ENCODE data around the gene CRTC1. TPM values are rescaled to one million over a fixed set of nuclear protein-coding genes. Genes with fewer than 3 reads are reported as not detected.

Gene CRTC1
- total and polyA plus RNA-seq, 2 of the 13 experiments (the other 11 are each of a cell fraction or from before 2014, with no cell fraction given): 2.0 to 2.7 TPM

DNA sequence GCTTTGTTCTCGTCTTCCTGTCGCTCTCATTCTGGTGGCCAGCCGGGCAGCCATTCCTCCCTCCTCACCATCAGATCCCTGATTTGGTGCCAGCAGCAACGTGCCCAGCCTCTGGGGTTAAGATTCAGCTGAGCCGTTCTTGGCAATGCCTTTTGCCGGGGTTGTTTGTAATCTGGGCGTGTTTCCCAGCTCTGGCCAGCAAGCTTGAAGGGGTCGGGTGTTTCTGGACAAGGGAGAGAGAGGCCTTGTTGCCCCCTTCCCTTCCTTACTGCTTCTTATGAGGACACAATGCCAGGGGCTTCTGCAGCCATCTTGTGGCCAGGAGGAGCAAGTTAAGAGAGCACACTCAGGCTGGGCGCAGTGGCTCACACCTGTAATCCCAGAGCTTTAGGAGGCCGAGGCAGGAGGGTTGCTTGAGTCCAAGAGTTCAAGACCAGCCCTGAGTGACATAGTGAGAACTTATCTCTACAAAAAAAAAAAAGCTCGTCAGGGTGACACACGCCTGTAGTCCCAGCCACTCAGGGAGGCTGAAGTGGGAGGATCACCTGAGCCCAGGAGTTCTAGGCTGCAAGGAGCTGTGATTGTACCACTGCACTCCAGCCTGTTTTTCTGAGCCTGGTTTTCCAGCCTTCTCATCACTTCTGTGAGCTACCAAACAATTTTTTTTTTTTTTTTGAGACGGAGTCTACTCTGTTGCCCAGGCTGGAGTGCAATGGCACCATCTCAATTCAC lies 10.7 kb upstream of the CRTC1 start (continued):
- TF ChIP-seq, protein P1, sequence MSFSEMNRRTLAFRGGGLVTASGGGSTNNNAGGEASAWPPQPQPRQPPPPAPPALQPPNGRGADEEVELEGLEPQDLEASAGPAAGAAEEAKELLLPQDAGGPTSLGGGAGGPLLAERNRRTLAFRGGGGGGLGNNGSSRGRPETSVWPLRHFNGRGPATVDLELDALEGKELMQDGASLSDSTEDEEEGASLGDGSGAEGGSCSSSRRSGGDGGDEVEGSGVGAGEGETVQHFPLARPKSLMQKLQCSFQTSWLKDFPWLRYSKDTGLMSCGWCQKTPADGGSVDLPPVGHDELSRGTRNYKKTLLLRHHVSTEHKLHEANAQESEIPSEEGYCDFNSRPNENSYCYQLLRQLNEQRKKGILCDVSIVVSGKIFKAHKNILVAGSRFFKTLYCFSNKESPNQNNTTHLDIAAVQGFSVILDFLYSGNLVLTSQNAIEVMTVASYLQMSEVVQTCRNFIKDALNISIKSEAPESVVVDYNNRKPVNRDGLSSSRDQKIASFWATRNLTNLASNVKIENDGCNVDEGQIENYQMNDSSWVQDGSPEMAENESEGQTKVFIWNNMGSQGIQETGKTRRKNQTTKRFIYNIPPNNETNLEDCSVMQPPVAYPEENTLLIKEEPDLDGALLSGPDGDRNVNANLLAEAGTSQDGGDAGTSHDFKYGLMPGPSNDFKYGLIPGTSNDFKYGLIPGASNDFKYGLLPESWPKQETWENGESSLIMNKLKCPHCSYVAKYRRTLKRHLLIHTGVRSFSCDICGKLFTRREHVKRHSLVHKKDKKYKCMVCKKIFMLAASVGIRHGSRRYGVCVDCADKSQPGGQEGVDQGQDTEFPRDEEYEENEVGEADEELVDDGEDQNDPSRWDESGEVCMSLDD (CRISPR knock-in tag; IDR thresholded peaks at IDR 0.05; ENCODE audit: borderline replicate concordance): no peak
- TF ChIP-seq, protein P2, sequence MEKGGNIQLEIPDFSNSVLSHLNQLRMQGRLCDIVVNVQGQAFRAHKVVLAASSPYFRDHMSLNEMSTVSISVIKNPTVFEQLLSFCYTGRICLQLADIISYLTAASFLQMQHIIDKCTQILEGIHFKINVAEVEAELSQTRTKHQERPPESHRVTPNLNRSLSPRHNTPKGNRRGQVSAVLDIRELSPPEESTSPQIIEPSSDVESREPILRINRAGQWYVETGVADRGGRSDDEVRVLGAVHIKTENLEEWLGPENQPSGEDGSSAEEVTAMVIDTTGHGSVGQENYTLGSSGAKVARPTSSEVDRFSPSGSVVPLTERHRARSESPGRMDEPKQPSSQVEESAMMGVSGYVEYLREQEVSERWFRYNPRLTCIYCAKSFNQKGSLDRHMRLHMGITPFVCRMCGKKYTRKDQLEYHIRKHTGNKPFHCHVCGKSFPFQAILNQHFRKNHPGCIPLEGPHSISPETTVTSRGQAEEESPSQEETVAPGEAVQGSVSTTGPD (CRISPR knock-in tag; IDR thresholded peaks at IDR 0.05): no peak
- TF ChIP-seq MYNN (CRISPR knock-in tag; IDR thresholded peaks at IDR 0.05; ENCODE audit: low read depth) (no peak), ZMYM4 (CRISPR knock-in tag; IDR thresholded peaks at IDR 0.05) (no peak), MZF1 (CRISPR knock-in tag; IDR thresholded peaks at IDR 0.05; ENCODE audit: borderline replicate concordance) (no peak)

DNA sequence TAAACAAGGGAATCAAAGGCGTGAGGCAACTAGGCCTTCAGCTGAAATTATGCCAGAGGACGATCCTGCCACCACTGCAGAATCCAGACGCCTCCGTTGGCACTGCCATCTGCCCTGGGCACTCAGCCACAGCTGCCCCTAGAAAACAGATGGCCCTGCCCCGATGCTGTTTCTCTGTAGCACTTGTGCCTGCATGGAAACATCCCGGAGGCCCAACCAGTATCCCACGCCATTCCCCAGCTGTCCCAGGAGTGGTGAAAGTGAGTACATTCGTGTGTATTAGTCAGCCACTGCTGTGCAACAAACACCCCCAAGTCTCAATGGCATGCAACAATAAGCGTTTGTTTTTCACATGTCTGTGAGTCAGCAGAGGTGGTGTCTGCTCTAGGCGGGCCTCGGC lies 8.9 kb upstream of the CRTC1 start:
- BruUV-seq (replicated peaks): no TSS peak
- Histone ChIP-seq H3K4me1 (ENCODE audit: insufficient read depth, low read length) (peaks cover 48% of the 10 kb centered on the region), H3K4me2 (ENCODE audit: low read depth, low read length) (no peak overlapping the region), H3K36me3 (replicated peaks in 1 of 2; ENCODE audit: control insufficient read depth in 1 of 2, insufficient read depth in 2 of 2, low read length in 2 of 2) (no peaks in the 10 kb centered on the region; a peak in 1 of 5 replicates), H3K9ac (ENCODE audit: insufficient read depth, low read depth, low read length) (no peak overlapping the region), H3K9me3 (ENCODE audit: low read length) (no peaks in the 10 kb centered on the region), H4K20me1 (ENCODE audit: insufficient read depth, low read length) (no peaks in the 10 kb centered on the region), H3K4me3 (replicated peaks in 1 of 3; ENCODE audit: insufficient read depth in 1 of 3, low read depth in 2 of 3, low read length in 3 of 3) (no peak overlapping the region), H3K79me2 (ENCODE audit: insufficient read depth, low read length) (no peaks in the 10 kb centered on the region), H3K27ac (ENCODE audit: extremely low read length, insufficient read depth, low read length) (no peak overlapping the region), H2AFZ (ENCODE audit: low read length) (no peak overlapping the region), H3K27me3 (ENCODE audit: control insufficient read depth in 1 of 2, insufficient read depth in 2 of 2, low read length in 2 of 2) (no peaks in the 10 kb centered on the region; a peak in 1 of 5 replicates)
- ChIA-PET POLR2A (no interaction called here), CTCF (ENCODE audit: low intra/inter-chr PET ratio, low total read pairs) (interaction anchor here (2.1 kb wide), 1 partner anchor 205 kb away, joined by 5 read pairs; no protein-coding TSS in a partner anchor)
- no peak for DNase-seq (ENCODE audit: low spot score)
- no peak for ATAC-seq
- in situ Hi-C loops (cut with HindIII; ENCODE audit: extremely low pct_ligation_motif_present, low pct_unique_long_range_greater_than_20kb) (loop anchor here (5.0 to 10.0 kb wide), 2 partner anchors 82 to 200 kb away; no protein-coding TSS in a partner anchor), intact Hi-C loops (cut with micrococcal nuclease; ENCODE audit: unreplicated experiment) (loop anchor here (1.0 to 5.0 kb wide), 2 partner anchors 86 to 207 kb away; partner anchors contain the start of gene REX1BD)
- 34% methylated on average over 11 of the region's 11 CpGs for WGBS (ENCODE audit: low lambda C conversion rate)
- FAIRE-seq: no peak
- TF ChIP-seq, protein P3, sequence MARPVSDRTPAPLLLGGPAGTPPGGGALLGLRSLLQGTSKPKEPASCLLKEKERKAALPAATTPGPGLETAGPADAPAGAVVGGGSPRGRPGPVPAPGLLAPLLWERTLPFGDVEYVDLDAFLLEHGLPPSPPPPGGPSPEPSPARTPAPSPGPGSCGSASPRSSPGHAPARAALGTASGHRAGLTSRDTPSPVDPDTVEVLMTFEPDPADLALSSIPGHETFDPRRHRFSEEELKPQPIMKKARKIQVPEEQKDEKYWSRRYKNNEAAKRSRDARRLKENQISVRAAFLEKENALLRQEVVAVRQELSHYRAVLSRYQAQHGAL (CRISPR knock-in tag; IDR thresholded peaks at IDR 0.05; ENCODE audit: not compliant biosample characterization): no peak
- TF ChIP-seq KDM1A (CRISPR knock-in tag; IDR thresholded peaks at IDR 0.05) (0 out of 2 replicates have a peak, but pooled peaks have one; percentile 16), KLF15 (CRISPR knock-in tag; IDR thresholded peaks at IDR 0.05; ENCODE audit: borderline replicate concordance) (no peak), ZNF253 (CRISPR knock-in tag; IDR thresholded peaks at IDR 0.05; ENCODE audit: borderline replicate concordance) (no peak), ZNF12 (CRISPR knock-in tag; IDR thresholded peaks at IDR 0.05) (peak; percentile 96), MEF2D (CRISPR knock-in tag; IDR thresholded peaks at IDR 0.05) (no peak), HNRNPL (IDR thresholded peaks at IDR 0.05; ENCODE audit: low read depth, low read length) (peak; percentile 83; the same call in 1 of the 2 replicates), HIC2 (CRISPR knock-in tag; IDR thresholded peaks at IDR 0.05; ENCODE audit: low read depth) (0 out of 2 replicates have a peak, but pooled peaks have one; percentile 61)

Measured in HepG2 (cell line).